HepG2 (cell line): ENCODE measurements around the gene OR8B4.

Source experiments
- CTCF ChIP-seq: sonication (generic); formaldehyde crosslinking; IDR thresholded peaks from 2 replicates; pipeline ENCODE4 v1.5.0; 2020; ENCODE audit warnings: mild to moderate bottlenecking, missing genetic modification reagents, moderate library complexity
- DMAP1 ChIP-seq: IDR thresholded peaks from 2 replicates; pipeline ENCODE4 v1.6.1; 2016
- EZH2 ChIP-seq: conservative IDR thresholded peaks from 2 replicates; pipeline ENCODE4 v1.6.1; 2012; ENCODE audit warnings: mild to moderate bottlenecking, low read depth, low read length, moderate library complexity
- KDM1A ChIP-seq: IDR thresholded peaks from 2 replicates; pipeline ENCODE4 v1.6.1; 2016; ENCODE audit warnings: missing compliant biosample characterization
- MAX ChIP-seq: IDR thresholded peaks from 2 replicates; pipeline ENCODE4 v1.6.1; 2012; ENCODE audit warnings: inconsistent platforms
- NR1H2 ChIP-seq: sonication (generic); formaldehyde crosslinking; IDR thresholded peaks from 2 replicates; pipeline ENCODE4 v1.8.1; 2022; ENCODE audit warnings: low read depth, missing genetic modification reagents, borderline replicate concordance
- PBX2 ChIP-seq: IDR thresholded peaks from 2 replicates; pipeline ENCODE4 v1.6.1; 2016; ENCODE audit warnings: control low read depth
- POLR2A ChIP-seq, 2 experiments: IDR thresholded peaks; 2 replicates each; pipeline ENCODE4 v1.6.1; 2011; ENCODE audit warnings: low read depth in 2 of 2, low read length in 2 of 2, mild to moderate bottlenecking in 1 of 2, moderate library complexity in 1 of 2; ENCODE audit not compliant: insufficient read depth in 1 of 2
- ZBTB34 ChIP-seq: sonication (generic); formaldehyde crosslinking; IDR thresholded peaks from 2 replicates; pipeline ENCODE4 v1.8.0; 2022; ENCODE audit warnings: mild to moderate bottlenecking, missing genetic modification reagents
- ZNF10 ChIP-seq: sonication (generic); formaldehyde crosslinking; IDR thresholded peaks from 2 replicates; pipeline ENCODE4 v1.4.0; 2020; ENCODE audit warnings: mild to moderate bottlenecking, low read depth, missing genetic modification reagents, borderline replicate concordance
- ZNF24 ChIP-seq: fragments of 450-650 bp; IDR thresholded peaks from 2 replicates; pipeline ENCODE4 v1.6.1; 2017; ENCODE audit warnings: antibody characterized with exemption, mild to moderate bottlenecking
- ZNF343 ChIP-seq: sonication (generic); formaldehyde crosslinking; IDR thresholded peaks from 2 replicates; pipeline ENCODE4 v1.4.0; 2020; ENCODE audit warnings: mild to moderate bottlenecking, missing genetic modification reagents

- TF ChIP-seq ZNF343 (CRISPR knock-in tag) (no peak), KDM1A (no peak), ZNF10 (no peak), ZBTB34 (CRISPR knock-in tag) (no peak), EZH2 (no peak), CTCF (CRISPR knock-in tag) (no peak), PBX2 (CRISPR knock-in tag) (no peak), ZNF24 (no peak), MAX (no peak), NR1H2 (CRISPR knock-in tag) (no peak), POLR2A (IDR thresholded peaks at IDR 0.05; ENCODE audit: insufficient read depth in 1 of 2, low read depth in 2 of 2, low read length in 2 of 2) (no peak), DMAP1 (CRISPR knock-in tag) (no peak)
Measured at GRCh38 chr11:124394408-124394807, 30.3 kb downstream of the OR8B4 start.
